ENCODE measurements around the gene FGD6. TPM values are rescaled to one million over a fixed set of nuclear protein-coding genes. Genes with fewer than 3 reads are reported as not detected.

Gene FGD6
- total RNA-seq, 1 donor from 2014 or later = 17.7 TPM

GRCh38 chr12:95173392-95174251 is 43.6 kb downstream of the FGD6 start:
- TF ChIP-seq POLR2A (IDR thresholded peaks at IDR 0.05) (no peak), POLR2AphosphoS5 (IDR thresholded peaks at IDR 0.05; ENCODE audit: insufficient read depth in 1 of 2, low read depth in 1 of 2) (no peak), CTCF (IDR thresholded peaks at IDR 0.05) (no peak)
- Histone ChIP-seq H3K27ac (peak overlapping the region; percentile 62), H3K36me3 (no peaks in the 10 kb centered on the region), H3K27me3 (no peaks in the 10 kb centered on the region), H3K4me3 (no peak overlapping the region), H3K9me3 (no peaks in the 10 kb centered on the region), H3K4me1 (peaks cover 17% of the 10 kb centered on the region)
- DNase-seq (ENCODE audit: extremely low spot score in 2 of 2) = peak in 1 of 2 donors; percentile 90
- intact Hi-C loops (cut with DNase I) = no loop called here

- Histone ChIP-seq H3K4me3 (no peak overlapping the region), H3K9me3 (no peaks in the 10 kb centered on the region), H3K27ac (no peak overlapping the region), H3K4me1 (peaks cover 17% of the 10 kb centered on the region), H3K27me3 (no peaks in the 10 kb centered on the region), H3K36me3 (no peaks in the 10 kb centered on the region)
- no peak for DNase-seq (ENCODE audit: extremely low spot score in 2 of 2)
- intact Hi-C loops (cut with DNase I) = no loop called here
- TF ChIP-seq POLR2A (IDR thresholded peaks at IDR 0.05) (no peak), POLR2AphosphoS5 (IDR thresholded peaks at IDR 0.05; ENCODE audit: insufficient read depth in 1 of 2, low read depth in 1 of 2) (peak in 1 of 2 donors; percentile 47)
These were observed 47.9 kb downstream of the FGD6 start for GRCh38 chr12:95169368-95169767.

- intact Hi-C loops (cut with DNase I) = no loop called here
- Histone ChIP-seq H3K9me3 (no peaks in the 10 kb centered on the region), H3K4me3 (no peak overlapping the region), H3K4me1 (peaks cover 11% of the 10 kb centered on the region), H3K27me3 (no peaks in the 10 kb centered on the region), H3K36me3 (no peaks in the 10 kb centered on the region), H3K27ac (no peak overlapping the region)
- no peak for DNase-seq (ENCODE audit: extremely low spot score in 2 of 2)
- TF ChIP-seq CTCF (IDR thresholded peaks at IDR 0.05) = no peak
- no peak for TF ChIP-seq POLR2AphosphoS5 (IDR thresholded peaks at IDR 0.05; ENCODE audit: insufficient read depth in 1 of 2, low read depth in 1 of 2)
- TF ChIP-seq POLR2A (IDR thresholded peaks at IDR 0.05) = no peak
These were observed 48.5 kb downstream of the FGD6 start for GRCh38 chr12:95168746-95169145.

- TF ChIP-seq POLR2A (IDR thresholded peaks at IDR 0.05) (no peak), CTCF (IDR thresholded peaks at IDR 0.05) (no peak), POLR2AphosphoS5 (IDR thresholded peaks at IDR 0.05; ENCODE audit: insufficient read depth in 1 of 2, low read depth in 1 of 2) (no peak)
- no peaks in the 10 kb centered on the region for H3K36me3 ChIP-seq
- H3K27ac ChIP-seq = peak overlapping the region; percentile 51
- H3K27me3 ChIP-seq = no peaks in the 10 kb centered on the region
- DNase-seq (ENCODE audit: extremely low spot score in 2 of 2) = no peak
- H3K4me3 ChIP-seq = no peak overlapping the region
- H3K9me3 ChIP-seq = no peaks in the 10 kb centered on the region
- H3K4me1 ChIP-seq = peaks cover 9% of the 10 kb centered on the region
- intact Hi-C loops (cut with DNase I) = no loop called here
These were observed 52.6 kb downstream of the FGD6 start for GRCh38 chr12:95164656-95165055.

- intact Hi-C loops (cut with DNase I) = no loop called here
- DNase-seq (ENCODE audit: extremely low spot score in 2 of 2) = no peak
- no peak for TF ChIP-seq POLR2AphosphoS5 (IDR thresholded peaks at IDR 0.05; ENCODE audit: insufficient read depth in 1 of 2, low read depth in 1 of 2)
- no peak for TF ChIP-seq CTCF (IDR thresholded peaks at IDR 0.05)
- no peak for TF ChIP-seq POLR2A (IDR thresholded peaks at IDR 0.05)
These were observed 58.3 kb downstream of the FGD6 start for GRCh38 chr12:95158919-95159318.

More at GRCh38 chr12:95158919-95159318, 58.3 kb downstream of the FGD6 start:
- H3K36me3 ChIP-seq = no peaks in the 10 kb centered on the region
- H3K4me3 ChIP-seq = no peak overlapping the region
- H3K27ac ChIP-seq = no peak overlapping the region
- peaks cover 9% of the 10 kb centered on the region for H3K4me1 ChIP-seq
- no peaks in the 10 kb centered on the region for H3K9me3 ChIP-seq
- no peaks in the 10 kb centered on the region for H3K27me3 ChIP-seq
